ENCODE results near the gene NLRP8. TPM values are rescaled to one million over a fixed set of nuclear protein-coding genes. Genes with fewer than 3 reads are reported as not detected.

The NLRP8 gene
- total and polyA plus RNA-seq, 2 experiments from 2014 or later = not detected

DNA sequence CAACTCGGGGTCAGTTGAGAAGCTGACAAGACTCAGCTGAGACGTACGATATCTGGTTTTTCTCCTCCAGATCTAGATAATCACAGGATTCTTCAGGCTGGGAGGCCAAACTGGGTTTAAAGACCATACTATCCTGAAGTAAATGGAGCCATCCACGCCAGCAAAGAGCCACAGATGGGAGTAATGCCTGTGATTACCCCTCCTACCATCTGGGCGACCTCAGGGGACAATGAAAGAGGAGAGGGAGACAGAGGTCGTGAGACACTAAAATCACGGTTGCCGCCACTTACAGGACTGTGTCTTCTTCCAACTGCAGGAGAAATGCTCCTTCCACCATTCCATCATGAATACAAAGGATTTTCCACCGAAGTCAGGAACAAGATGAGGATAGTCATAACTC, 12.4 kb upstream of the NLRP8 start:
- H3F3A ChIP-seq (replicated peaks; ENCODE audit: low read depth) = no peaks in the 10 kb centered on the region
- Mint-ChIP-seq H3K27me3 (ENCODE audit: insufficient read depth, low read depth, poor library complexity) (peaks cover 4% of the 10 kb centered on the region), H3K36me3 (ENCODE audit: low read depth) (peaks cover 49% of the 10 kb centered on the region), H3K27ac (no peak overlapping the region), H3K4me1 (no peaks in the 10 kb centered on the region), H3K9me3 (peaks cover 91% of the 10 kb centered on the region), H3K4me3 (no peak overlapping the region)
- no peak overlapping the region for H3K27ac ChIP-seq (ENCODE audit: low read depth)
- H3K4me3 ChIP-seq = no peak overlapping the region
- H3K9me2 ChIP-seq (ENCODE audit: insufficient read depth) = no peaks in the 10 kb centered on the region
- H3K4me1 ChIP-seq (ENCODE audit: insufficient read depth) = no peaks in the 10 kb centered on the region
- H2AFZ ChIP-seq = no peak overlapping the region
- H3K36me3 ChIP-seq (ENCODE audit: insufficient read depth) = no peaks in the 10 kb centered on the region; the same call in 1 of the 2 replicates
- TF ChIP-seq POLR2AphosphoS5 (IDR thresholded peaks at IDR 0.05; ENCODE audit: low read depth) (no peak), ZNF331 (CRISPR knock-in tag; IDR thresholded peaks at IDR 0.05; ENCODE audit: low read depth) (no peak), EZH2 (IDR thresholded peaks at IDR 0.05; ENCODE audit: low read depth, unreplicated experiment) (no peak), ETS1 (IDR thresholded peaks at IDR 0.05) (no peak), ZNF114 (CRISPR knock-in tag; IDR thresholded peaks at IDR 0.05) (no peak), REST (IDR thresholded peaks at IDR 0.05; ENCODE audit: unreplicated experiment) (no peak), CREB1 (CRISPR knock-in tag; IDR thresholded peaks at IDR 0.05; ENCODE audit: low read depth) (no peak), NANOG (IDR thresholded peaks at IDR 0.05; ENCODE audit: borderline replicate concordance) (no peak), STAT1 (IDR thresholded peaks at IDR 0.05; ENCODE audit: unreplicated experiment) (no peak), EZH2phosphoT487 (IDR thresholded peaks at IDR 0.05; ENCODE audit: unreplicated experiment) (no peak), CTCF (conservative IDR thresholded peaks at IDR 0.05; ENCODE audit: low read depth in 2 of 2) (no peak)
- TF ChIP-seq, protein P1, sequence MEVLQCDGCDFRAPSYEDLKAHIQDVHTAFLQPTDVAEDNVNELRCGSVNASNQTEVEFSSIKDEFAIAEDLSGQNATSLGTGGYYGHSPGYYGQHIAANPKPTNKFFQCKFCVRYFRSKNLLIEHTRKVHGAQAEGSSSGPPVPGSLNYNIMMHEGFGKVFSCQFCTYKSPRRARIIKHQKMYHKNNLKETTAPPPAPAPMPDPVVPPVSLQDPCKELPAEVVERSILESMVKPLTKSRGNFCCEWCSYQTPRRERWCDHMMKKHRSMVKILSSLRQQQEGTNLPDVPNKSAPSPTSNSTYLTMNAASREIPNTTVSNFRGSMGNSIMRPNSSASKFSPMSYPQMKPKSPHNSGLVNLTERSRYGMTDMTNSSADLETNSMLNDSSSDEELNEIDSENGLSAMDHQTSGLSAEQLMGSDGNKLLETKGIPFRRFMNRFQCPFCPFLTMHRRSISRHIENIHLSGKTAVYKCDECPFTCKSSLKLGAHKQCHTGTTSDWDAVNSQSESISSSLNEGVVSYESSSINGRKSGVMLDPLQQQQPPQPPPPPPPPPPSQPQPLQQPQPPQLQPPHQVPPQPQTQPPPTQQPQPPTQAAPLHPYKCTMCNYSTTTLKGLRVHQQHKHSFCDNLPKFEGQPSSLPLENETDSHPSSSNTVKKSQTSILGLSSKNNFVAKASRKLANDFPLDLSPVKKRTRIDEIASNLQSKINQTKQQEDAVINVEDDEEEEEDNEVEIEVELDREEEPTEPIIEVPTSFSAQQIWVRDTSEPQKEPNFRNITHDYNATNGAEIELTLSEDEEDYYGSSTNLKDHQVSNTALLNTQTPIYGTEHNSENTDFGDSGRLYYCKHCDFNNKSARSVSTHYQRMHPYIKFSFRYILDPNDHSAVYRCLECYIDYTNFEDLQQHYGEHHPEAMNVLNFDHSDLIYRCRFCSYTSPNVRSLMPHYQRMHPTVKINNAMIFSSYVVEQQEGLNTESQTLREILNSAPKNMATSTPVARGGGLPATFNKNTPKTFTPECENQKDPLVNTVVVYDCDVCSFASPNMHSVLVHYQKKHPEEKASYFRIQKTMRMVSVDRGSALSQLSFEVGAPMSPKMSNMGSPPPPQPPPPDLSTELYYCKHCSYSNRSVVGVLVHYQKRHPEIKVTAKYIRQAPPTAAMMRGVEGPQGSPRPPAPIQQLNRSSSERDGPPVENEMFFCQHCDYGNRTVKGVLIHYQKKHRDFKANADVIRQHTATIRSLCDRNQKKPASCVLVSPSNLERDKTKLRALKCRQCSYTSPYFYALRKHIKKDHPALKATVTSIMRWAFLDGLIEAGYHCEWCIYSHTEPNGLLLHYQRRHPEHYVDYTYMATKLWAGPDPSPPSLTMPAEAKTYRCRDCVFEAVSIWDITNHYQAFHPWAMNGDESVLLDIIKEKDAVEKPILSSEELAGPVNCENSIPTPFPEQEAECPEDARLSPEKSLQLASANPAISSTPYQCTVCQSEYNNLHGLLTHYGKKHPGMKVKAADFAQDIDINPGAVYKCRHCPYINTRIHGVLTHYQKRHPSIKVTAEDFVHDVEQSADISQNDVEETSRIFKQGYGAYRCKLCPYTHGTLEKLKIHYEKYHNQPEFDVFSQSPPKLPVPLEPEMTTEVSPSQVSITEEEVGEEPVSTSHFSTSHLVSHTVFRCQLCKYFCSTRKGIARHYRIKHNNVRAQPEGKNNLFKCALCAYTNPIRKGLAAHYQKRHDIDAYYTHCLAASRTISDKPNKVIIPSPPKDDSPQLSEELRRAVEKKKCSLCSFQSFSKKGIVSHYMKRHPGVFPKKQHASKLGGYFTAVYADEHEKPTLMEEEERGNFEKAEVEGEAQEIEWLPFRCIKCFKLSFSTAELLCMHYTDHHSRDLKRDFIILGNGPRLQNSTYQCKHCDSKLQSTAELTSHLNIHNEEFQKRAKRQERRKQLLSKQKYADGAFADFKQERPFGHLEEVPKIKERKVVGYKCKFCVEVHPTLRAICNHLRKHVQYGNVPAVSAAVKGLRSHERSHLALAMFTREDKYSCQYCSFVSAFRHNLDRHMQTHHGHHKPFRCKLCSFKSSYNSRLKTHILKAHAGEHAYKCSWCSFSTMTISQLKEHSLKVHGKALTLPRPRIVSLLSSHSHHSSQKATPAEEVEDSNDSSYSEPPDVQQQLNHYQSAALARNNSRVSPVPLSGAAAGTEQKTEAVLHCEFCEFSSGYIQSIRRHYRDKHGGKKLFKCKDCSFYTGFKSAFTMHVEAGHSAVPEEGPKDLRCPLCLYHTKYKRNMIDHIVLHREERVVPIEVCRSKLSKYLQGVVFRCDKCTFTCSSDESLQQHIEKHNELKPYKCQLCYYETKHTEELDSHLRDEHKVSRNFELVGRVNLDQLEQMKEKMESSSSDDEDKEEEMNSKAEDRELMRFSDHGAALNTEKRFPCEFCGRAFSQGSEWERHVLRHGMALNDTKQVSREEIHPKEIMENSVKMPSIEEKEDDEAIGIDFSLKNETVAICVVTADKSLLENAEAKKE (CRISPR knock-in tag; IDR thresholded peaks at IDR 0.05) = no peak
- H3K27me3 ChIP-seq (ENCODE audit: insufficient read depth) = no peaks in the 10 kb centered on the region
- H4K20me1 ChIP-seq (replicated peaks; ENCODE audit: insufficient read depth) = no peaks in the 10 kb centered on the region
- DNase-seq (ENCODE audit: low spot score) (no peak), ATAC-seq (no peak)
- no peak overlapping the region for H3K4me2 ChIP-seq
- H3K79me2 ChIP-seq (replicated peaks; ENCODE audit: insufficient read depth) = no peaks in the 10 kb centered on the region
